Activated CD8-positive, alpha-beta T cell treated with anti-CD3 and anti-CD28 coated beads for 36 hours (primary cell): ENCODE results near the gene MACROD2. TPM values are rescaled to one million over a fixed set of nuclear protein-coding genes. Genes with fewer than 3 reads are reported as not detected.
"Not testable (repeated sequence)": the region's sequence is repeated elsewhere in the genome, so short reads cannot be mapped to it uniquely, and the experiment has no call there.

Experiments
- ATAC-seq: fragments of 200-7000 bp; cut with Tn5 transposase; one replicate; pipeline ENCODE4 v1.10.0; 2021; ENCODE audit warnings: mild to moderate bottlenecking, moderate library complexity
- CTCF ChIA-PET: fragments of 350-600 bp; sonication (Branson Sonifier 250); formaldehyde crosslinking; loops from one replicate; lab custom pipeline; 2021; ENCODE audit warnings: antibody characterized with exemption; lab: Charles Lee
- POLR2A ChIA-PET: fragments of 350-600 bp; sonication (Branson Sonifier 250); formaldehyde crosslinking; loops from one replicate; lab custom pipeline; 2021; ENCODE audit warnings: antibody characterized with exemption; lab: Charles Lee
- DNase-seq: peaks from one replicate; pipeline ENCODE4 v3.0.0-alpha.2; 2020
- H3K27ac Mint-ChIP-seq: one replicate; pipeline ENCODE4 v1.8.0; 2021; ENCODE audit warnings: mild to moderate bottlenecking, mixed read lengths
- H3K27me3 Mint-ChIP-seq: one replicate; pipeline ENCODE4 v1.8.0; 2021; ENCODE audit warnings: mixed read lengths
- H3K36me3 Mint-ChIP-seq: one replicate; pipeline ENCODE4 v1.8.0; 2021; ENCODE audit warnings: low read depth, mixed read lengths
- H3K4me1 Mint-ChIP-seq: one replicate; pipeline ENCODE4 v1.8.0; 2021; ENCODE audit warnings: low read depth, mixed read lengths
- H3K4me3 Mint-ChIP-seq: one replicate; pipeline ENCODE4 v1.8.0; 2021; ENCODE audit warnings: mild to moderate bottlenecking, moderate library complexity, mixed read lengths
- H3K9me3 Mint-ChIP-seq: one replicate; pipeline ENCODE4 v1.8.0; 2021; ENCODE audit warnings: mixed read lengths
- intact Hi-C: fragments of 100-400 bp; cut with micrococcal nuclease; formaldehyde crosslinking; loops from one replicate; pipeline ENCODE4 v1.10.0; 2022
- total RNA-seq, 2 experiments: library from RNA; stranded (reverse); gene quantifications; one replicate each; pipeline ENCODE4 v1.2.3, GENCODE V29; 2021
- TF ChIP-seq, protein P1 (sequence below): fragments of 200-600 bp; IDR thresholded peaks from one replicate; pipeline ENCODE4 v1.8.0; 2022; ENCODE audit warnings: antibody characterized with exemption, mild to moderate bottlenecking

Gene MACROD2
- total RNA-seq, 2 experiments from 2014 or later, result not detected

DNA sequence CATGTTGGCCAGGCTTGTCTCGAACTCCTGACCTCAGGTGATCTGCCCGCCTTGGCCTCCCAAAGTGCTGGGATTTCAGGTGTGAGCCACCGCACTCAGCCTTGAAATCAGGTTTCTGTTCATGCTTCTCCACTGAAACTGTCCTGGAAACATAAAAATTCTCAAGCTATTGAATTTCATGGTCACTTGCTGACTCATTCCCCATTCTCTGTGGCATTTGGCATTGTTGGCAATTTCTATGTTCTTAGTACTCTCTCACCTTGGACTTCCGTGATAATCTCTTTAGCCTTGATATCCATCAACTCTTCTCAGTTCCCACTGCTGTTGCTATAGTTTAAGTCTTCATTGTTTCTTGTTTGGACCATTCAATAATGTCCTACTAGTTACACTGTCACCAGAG lies 11.1 kb upstream of the MACROD2 start:
- no peak for ATAC-seq
- Mint-ChIP-seq H3K9me3 (peaks cover 7% of the 10 kb centered on the region), H3K4me3 (no peak overlapping the region), H3K4me1 (no peaks in the 10 kb centered on the region), H3K27me3 (no peaks in the 10 kb centered on the region), H3K27ac (no peak overlapping the region), H3K36me3 (no peaks in the 10 kb centered on the region)
- no peak for DNase-seq
- ChIA-PET POLR2A (no interaction called here), CTCF (no interaction called here)
- TF ChIP-seq, protein P1, sequence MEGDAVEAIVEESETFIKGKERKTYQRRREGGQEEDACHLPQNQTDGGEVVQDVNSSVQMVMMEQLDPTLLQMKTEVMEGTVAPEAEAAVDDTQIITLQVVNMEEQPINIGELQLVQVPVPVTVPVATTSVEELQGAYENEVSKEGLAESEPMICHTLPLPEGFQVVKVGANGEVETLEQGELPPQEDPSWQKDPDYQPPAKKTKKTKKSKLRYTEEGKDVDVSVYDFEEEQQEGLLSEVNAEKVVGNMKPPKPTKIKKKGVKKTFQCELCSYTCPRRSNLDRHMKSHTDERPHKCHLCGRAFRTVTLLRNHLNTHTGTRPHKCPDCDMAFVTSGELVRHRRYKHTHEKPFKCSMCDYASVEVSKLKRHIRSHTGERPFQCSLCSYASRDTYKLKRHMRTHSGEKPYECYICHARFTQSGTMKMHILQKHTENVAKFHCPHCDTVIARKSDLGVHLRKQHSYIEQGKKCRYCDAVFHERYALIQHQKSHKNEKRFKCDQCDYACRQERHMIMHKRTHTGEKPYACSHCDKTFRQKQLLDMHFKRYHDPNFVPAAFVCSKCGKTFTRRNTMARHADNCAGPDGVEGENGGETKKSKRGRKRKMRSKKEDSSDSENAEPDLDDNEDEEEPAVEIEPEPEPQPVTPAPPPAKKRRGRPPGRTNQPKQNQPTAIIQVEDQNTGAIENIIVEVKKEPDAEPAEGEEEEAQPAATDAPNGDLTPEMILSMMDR, result no peak
- intact Hi-C loops, result no loop called here

DNA sequence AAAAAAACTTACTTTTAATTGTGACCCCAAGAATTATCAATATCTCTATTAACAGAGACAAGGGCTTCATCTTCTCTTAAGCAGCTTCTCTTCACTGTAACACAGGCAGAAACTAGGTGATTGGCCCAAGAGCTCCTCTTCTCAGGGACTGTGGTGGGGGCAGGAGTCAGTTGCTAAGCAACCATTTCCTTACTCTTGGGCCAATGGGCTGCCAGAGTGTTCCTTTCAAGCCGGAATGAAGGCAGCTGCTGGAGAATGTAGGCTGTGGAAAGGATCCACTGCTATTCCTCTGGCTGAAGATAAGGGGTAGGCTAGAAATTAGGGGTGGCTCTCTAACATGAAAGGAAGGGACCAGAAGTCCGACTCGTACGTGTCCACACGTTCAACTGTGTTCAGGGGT lies 4.9 kb upstream of the MACROD2 start, which contains the start of gene SEL1L2:
Gene SEL1L2 (minus strand): TSS at position 150 of the 400 bp plus-strand sequence. CDS start 80 bp downstream, at position 70.
- ChIA-PET CTCF (no interaction called here), POLR2A (no interaction called here)
- Mint-ChIP-seq H3K36me3 (no peaks in the 10 kb centered on the region), H3K4me3 (no peak within 1 kb of the TSS), H3K27me3 (peaks cover 2% of the 10 kb centered on the region), H3K4me1 (no peaks in the 10 kb centered on the region), H3K27ac (no peak within 1 kb of the TSS), H3K9me3 (peaks cover 11% of the 10 kb centered on the region)
- DNase-seq, result no peak
- intact Hi-C loops, result no loop called here
- TF ChIP-seq, protein P1, result no peak
- ATAC-seq, result no peak

DNA sequence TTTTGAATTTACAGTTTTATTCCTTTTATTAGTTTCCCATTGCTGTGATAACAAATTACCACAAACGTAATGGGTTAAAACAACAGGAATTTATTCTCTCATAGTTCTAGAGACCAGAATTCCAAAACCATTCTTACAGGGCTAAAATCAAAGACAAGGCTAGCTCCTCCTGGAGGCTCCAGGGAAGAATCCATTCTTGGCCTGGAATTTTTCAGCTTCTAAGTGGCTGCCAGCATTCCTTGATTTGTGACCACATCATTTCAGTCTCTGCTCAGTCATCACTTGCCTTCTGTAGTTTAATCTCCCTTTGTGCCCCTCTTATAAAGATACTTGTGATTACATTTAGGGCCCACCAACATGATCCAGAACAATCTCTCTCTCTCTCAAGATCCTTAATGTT lies 4.0 kb upstream of the MACROD2 start:
- Mint-ChIP-seq H3K27me3 (peaks cover 4% of the 10 kb centered on the region), H3K27ac (no peak overlapping the region), H3K36me3 (no peaks in the 10 kb centered on the region), H3K4me1 (peaks cover 3% of the 10 kb centered on the region), H3K4me3 (no peak overlapping the region), H3K9me3 (peaks cover 10% of the 10 kb centered on the region)
- CTCF ChIA-PET, result no interaction called here
- POLR2A ChIA-PET, result no interaction called here
- TF ChIP-seq, protein P1, result no peak
- intact Hi-C loops, result no loop called here
- no peak for DNase-seq
- ATAC-seq, result no peak

DNA sequence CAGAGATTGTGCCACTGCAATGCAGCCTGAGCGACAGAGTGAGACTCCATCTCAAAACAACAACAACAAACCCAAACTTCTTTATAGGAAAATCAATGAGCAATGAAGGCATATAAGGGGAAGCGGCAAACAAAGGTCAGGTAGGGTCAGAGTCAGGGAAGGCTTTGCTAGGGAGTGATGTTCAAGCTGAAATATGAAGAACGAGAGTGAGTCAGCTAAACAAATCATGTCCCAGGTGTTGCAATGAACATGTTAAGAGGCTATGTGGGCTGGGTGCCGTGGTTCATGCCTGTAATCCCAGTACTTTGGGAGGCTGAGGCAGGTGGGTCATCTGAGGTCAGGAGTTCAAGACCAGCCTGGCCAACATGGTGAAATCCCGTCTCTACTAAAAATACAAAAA lies 3.4 kb upstream of the MACROD2 start:
- ATAC-seq, H3K9me3 Mint-ChIP-seq: not testable (repeated sequence)

DNA sequence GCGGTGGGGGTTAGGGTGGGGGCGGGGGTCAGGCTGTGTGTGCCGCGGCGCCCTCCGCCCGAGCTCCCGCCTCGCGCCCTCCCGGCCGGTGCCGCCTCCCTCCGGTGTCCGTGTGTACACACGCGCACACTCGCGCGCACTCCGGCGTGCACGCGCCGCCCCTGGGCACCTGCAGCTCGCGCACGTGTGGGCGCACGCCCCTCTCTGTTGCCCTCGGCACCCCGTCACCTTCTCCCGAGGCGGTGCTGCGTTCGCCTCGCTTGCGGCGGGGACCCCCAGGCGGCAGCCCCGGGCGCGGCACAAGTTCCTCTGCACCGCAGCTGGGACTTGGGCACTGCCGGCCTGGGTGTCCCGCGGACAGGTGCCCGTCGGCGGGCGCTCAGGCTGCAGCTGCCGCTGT lies 525 bp downstream of the MACROD2 start:
- intact Hi-C loops, result no loop called here
- ATAC-seq (no peak), DNase-seq (peak; percentile 3)
- Mint-ChIP-seq H3K27ac (no peak overlapping the region), H3K27me3 (peaks cover 19% of the 10 kb centered on the region), H3K9me3 (peaks cover 10% of the 10 kb centered on the region), H3K36me3 (no peaks in the 10 kb centered on the region), H3K4me1 (peaks cover 6% of the 10 kb centered on the region), H3K4me3 (no peak overlapping the region)
- TF ChIP-seq, protein P1, result no peak
- CTCF ChIA-PET, result no interaction called here
- POLR2A ChIA-PET, result interaction anchor here (1.4 kb wide), 1 partner anchor 14 kb away, joined by 3 read pairs; no protein-coding TSS in a partner anchor

More for the DNA sequence above, 3.4 kb upstream of the MACROD2 start:
- POLR2A ChIA-PET, H3K27ac Mint-ChIP-seq, CTCF ChIA-PET, DNase-seq, H3K4me1 Mint-ChIP-seq, H3K4me3 Mint-ChIP-seq, H3K36me3 Mint-ChIP-seq, intact Hi-C loops: not testable (repeated sequence)
- peaks cover 10% of the 10 kb centered on the region for H3K27me3 Mint-ChIP-seq
